Fibroblast of skin of left quadriceps (primary cell): Measurements from ENCODE around the gene PCCA.
A peak's percentile ranks its signal among the peaks of the same experiment; 100 is the strongest.
"Not testable (repeated sequence)": the region's sequence is repeated elsewhere in the genome, so short reads cannot be mapped to it uniquely, and the experiment has no call there.

ENCODE experiments used
- DNase-seq, 2 experiments: peaks; one replicate each; pipeline ENCODE4 v3.0.0-alpha.2; 2013; ENCODE audit warnings: low read depth in 2 of 2

Gene PCCA

DNA sequence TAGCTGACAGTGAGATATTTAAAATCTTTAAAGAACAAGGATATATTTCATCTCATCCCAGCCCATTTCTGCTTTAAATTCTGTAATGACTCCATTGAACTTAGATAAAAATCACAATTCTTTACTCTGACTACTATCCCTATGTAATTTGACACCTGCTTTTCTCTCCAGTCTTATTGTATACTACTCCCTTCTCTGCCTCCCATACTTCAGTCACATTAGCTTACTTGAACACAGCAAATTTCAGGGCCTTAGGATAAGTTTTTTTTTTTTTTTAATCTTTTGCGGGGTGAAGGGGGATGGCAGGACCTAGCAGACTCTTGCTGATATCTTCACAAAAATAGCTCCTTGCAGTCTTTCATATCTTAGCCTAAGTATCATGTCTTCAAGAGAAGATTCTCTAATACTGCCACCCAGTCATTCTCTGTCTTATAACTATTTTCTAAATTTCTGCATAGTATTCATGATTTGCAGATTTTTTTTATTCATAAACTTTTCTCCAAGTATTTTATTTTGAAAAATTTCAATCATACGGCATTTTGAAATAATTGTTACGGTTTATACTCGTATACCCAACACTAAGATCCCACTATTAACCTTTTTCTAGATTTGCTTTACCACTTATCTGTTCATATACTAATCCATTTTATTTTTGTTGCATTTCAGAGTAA lies 151.4 kb downstream of the PCCA start:
- no peak for DNase-seq

DNA sequence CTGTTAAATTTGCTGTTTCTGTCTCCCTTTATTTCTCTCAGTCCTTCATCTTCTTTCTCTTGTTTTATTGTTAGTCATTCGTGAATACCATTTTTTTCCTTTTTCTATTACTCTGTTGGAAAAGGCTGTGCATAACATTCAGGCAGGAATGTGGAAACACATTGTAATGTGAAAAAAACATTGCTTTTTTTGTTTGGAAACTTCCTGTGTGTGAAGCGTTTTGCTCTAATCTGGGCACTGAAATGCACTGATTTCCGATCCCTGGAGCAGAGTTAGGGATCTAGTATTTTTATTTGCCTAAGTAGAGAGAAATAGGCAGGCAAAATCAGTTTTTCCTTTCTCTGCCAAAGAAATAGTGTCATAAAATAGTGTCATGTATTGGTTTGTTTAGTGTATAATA lies 155.5 kb downstream of the PCCA start:
- DNase-seq: no peak

DNA sequence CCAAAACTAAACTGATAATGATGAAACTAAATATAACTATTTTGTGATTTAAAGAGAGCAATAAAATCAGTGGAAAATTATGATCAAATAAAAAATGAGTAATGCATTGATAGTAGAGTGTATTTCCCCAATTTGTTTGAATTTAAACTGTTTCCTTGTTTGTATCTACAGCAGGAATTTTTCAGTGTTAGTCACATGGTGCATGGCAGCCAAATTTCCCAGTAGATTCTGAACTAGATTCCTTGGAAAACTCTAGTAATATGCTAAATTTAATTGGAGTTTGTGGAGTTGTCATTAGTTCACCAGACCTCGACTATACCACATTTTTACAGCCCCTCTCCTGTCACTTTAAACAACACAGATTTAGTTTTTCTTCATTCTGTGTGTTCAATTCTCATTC lies 156.2 kb downstream of the PCCA start:
- DNase-seq: no peak

DNA sequence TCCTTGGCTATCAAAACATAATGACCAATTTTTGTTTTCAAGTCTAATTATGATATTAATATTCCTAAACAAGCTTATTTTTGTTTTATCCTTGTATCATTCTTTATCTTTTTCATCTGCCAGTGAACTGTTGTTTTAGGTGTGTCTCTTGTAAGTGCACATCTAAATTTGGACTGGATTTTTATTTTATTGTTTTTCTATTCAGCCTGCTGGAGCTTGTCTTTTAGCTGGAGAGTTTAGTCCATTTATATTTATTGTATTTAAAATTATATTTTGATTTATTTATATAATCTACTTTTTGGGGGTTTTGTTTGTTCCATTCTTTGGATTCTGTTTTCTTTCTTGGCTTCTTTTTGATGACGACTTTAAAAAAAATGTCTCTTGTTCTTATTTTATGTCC lies 159.0 kb downstream of the PCCA start:
- DNase-seq: no peak

DNA sequence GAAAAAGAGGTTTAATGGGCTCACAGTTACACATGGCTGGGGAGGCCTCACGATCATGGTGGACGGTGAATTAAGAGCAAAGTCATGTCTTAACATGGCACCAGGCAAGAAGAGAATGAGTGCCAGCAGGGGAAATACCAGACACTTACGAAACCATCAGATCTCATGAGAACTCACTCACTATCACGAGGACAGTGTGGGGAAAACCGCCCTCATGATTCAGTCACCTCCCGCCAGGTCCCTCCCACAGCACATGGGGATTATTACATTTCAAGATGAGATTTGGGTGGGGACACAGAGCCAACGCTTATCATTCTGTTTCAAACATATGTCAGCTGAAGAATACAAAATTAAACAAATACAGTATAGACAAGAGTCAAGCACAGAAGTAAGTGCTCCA lies 165.1 kb downstream of the PCCA start:
- no peak for DNase-seq

DNA sequence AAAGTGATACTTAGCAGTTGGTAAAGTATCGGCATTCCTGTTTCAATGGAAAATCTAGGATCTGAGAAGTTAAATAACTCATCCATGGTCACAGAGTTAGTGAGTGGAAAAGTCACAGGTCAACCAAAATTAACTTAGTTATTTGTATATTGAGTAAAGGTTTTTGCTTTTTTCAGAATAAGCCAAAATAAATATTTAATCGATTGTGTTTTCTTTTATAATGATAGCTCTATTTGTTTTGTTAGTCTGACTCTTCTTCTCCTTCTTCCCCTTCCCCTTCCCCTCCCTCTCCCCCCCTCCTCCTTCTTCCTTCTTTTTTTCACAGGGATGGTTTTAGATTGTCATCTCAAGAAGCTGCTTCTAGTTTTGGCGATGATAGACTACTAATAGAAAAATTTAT lies 173.5 kb downstream of the PCCA start:
- DNase-seq: no peak

DNA sequence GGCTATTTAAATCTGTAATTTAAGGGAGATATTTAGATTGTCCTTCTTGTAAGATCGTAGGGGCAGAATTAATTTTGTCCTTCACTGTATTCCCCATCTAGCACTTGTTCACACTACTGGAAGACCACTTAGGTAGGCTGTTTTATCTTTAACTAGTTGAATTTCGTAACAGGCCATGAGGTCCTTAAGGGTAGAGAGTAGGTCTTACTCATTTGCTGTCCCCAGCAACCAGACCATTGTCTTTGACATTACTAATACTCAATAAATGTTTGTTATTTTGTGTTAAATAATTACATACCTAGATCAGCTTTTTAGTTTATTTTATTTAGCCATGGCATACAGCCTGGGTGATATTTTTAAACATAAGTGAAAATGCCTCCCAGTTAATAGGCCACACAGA lies 177.1 kb downstream of the PCCA start:
- no peak for DNase-seq

DNA sequence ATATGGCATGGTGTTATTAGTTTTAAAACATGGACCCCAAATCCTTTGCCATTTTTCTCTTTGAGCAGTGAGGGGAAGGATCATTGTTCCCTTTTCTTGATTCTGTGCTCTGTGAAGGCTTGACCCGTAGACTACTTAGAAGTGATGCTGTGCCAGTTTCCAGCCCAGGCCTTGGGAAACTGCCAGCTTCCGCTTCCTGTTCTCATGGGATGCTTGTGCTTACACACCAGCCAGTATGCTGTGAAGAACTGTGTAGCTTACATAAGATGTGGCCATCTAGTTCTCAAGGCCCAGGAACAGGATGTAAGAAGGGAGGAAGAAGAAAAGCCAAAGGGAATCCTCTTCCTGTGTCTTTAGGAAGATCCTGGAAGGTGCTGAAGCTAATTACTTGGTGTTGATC lies 180.9 kb downstream of the PCCA start:
- peak in 1 of 2 experiments; percentile 12 for DNase-seq

DNA sequence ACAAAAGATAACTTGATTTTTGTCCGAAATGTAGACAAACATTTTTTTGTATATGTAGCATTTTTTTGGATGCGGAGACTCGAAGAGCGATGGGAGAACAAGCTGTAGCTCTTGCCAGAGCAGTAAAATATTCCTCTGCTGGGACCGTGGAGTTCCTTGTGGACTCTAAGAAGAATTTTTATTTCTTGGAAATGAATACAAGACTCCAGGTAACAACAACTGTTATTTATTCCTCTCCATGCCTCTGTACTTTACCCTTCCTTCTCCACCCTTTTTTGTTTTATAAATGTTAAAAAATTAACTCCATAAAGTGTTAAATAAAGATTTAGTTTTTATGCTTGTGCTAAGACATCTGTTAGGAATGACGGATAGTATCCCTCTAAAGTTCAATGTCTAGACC lies 184.2 kb downstream of the PCCA start:
- no peak for DNase-seq

DNA sequence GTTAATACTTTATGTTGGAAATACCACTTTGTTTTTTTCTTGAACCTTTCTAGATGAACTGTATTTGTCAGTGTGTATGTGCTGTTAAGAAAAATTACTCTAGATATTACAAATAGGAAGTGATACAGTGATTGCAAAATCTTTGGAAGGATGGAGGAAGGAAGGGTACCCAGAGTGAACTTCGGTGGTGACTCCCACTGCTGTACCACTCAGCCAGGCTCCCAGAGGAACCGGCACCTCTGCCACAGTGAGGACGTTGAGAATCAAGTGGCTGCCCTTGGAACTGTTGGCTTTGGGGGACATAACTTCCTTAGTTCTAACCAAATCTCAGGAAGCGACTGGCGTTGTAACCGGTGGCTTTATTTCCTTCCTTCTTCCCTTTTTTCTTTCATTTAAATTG lies 184.7 kb downstream of the PCCA start:
- no peak for DNase-seq

DNA sequence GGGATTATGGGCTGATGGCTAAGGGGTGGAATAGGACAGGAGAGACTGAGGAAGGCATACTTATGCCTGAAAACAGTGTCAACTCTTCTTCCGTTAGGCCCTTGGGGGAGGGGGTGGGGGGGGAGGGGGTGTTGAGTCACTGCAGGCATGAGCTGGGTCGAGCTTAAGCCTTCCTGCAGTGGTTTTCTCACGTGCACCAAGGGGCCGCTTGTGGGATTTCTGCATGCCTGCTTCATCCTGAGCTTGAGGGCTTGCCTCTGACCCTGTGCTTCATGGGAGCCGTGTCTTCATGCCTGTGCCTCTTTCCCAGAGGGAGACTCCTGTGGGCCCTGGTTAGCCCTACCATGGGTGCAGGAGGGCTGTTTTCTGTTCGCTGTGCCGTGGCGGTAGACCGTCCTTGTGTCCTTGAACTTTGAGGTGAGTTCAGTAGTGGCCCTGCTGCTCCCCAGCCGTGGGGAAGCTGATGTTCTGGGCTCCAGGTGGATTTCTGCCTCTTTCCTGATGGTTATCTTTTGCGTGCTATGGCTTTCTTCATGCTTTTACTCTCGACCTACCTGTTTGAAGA lies 186.1 kb downstream of the PCCA start:
- no peak for DNase-seq

DNA sequence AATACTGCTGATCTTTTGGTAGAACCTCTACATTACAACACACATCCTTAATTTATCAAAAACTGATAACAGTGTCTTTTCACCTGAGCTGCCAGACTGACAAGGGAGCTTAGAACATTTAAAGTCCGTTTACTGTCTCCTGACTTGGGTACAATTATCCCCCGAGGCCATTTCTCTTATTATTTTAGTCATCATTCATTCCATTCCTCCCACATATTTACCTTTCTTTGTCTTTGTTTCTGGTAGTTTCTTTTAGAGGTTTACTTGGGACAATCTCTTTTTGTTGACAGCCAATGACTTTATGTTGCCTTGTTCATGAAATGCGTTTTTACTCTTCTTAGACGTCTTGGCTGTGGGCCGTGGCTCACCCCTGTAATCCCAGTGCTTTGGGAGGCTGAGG lies 186.9 kb downstream of the PCCA start:
- DNase-seq: no peak

DNA sequence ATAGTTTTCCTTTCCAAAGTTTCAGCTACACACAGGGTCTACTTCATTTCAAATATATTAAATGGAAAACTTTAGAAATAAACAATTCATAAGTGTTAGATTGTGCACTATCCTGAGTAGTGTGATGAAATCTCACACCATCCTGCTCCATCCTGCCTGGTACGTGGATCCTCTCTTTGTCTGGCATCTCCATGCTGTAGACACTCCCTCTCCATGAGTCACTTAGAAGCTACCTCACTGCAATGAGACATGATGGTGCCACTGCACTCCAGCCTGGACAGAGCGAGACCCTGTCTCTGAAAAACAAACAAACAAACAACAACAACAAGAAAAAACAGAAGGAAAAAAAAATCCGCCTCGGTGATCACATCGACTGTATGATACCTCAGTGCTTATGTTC lies 191.8 kb downstream of the PCCA start:
- no peak for DNase-seq

DNA sequence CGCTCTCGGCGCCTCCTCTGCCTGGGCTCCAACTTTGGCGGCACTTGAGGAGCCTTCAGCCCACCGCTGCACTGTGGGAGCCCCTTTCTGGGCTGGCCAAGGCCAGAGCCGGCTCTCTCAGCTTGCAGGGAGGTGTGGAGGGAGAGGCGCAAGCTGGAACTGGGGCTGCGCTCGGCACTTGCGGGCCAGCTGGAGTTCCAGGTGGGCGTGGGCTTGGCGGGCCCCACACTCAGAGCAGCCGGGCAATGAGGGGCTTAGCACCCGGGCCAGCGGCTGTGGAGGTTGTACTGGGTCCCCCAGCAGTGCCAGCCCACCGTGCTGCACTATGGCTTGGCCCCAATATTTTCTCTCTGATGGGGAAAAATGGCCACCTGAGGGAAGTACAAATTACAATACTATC lies 193.4 kb downstream of the PCCA start:
- not testable (repeated sequence) for DNase-seq

DNA sequence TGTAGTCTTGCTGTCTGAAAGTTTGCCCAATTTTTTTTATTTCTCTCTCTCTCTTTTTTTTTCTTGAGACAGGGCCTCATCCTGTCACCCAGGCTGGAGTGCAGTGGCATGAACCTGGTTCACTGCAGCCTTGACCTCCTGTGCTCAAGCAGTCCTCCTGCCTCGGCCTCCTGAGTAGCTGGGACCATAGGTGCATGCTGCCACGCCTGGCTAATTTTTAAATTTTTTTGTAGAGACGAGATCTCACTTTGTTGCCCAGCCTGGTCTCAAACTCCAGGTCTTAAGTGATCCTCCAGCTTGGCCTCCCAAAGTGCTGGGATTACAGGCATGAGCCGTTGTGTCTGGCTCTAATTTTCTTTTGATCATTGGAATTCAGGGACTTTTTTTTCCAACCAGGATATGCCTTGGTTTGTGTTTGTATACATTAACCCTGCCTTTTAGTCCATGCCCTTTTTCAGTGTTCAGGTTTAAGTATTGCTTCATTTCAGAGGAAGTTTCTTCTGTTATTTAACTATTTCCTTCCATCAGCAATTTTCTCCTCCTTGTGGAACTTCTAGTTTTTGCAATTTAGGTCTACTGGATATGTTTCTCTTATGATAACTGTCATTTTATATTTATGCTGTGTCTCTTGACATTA lies 201.4 kb downstream of the PCCA start:
- peak in 1 of 2 experiments; percentile 20 for DNase-seq

DNA sequence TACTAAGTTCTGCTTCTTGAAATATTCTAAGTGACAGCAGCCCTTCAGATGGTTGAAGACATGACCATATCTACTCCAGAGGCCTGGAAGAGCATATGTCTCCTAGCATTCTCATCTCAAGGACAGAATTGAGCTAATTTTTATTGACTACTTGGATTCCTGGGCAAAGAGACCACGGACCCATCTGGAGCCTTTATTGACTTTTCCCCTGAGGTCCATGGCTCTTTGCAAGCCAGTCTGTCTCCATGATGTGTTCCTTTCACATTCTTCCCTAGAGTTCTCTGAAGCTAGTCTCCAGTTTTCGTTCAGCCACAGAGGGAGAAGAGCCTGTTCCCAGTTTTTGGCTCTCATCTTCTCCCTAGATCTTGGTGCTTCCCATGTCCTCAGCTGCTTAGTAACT lies 202.7 kb downstream of the PCCA start:
- DNase-seq: no peak

DNA sequence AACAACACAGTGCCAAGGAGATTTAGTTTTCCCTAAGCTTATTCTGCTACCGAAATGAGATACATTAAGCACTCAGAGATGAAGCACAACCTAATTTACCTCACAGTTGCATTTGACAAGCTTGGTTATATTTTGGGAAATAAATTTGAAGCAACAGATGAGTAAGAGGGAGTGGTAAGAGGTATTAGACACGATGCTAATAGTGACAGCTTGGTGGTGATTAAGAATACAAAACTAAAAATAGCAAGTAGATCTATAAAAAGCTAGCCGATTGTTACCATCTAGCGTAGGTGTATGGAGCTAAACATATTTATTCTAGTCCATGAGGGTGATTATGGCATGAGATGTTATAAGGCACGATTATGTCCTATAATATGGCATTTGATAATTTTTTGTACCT lies 208.5 kb downstream of the PCCA start:
- DNase-seq: no peak

DNA sequence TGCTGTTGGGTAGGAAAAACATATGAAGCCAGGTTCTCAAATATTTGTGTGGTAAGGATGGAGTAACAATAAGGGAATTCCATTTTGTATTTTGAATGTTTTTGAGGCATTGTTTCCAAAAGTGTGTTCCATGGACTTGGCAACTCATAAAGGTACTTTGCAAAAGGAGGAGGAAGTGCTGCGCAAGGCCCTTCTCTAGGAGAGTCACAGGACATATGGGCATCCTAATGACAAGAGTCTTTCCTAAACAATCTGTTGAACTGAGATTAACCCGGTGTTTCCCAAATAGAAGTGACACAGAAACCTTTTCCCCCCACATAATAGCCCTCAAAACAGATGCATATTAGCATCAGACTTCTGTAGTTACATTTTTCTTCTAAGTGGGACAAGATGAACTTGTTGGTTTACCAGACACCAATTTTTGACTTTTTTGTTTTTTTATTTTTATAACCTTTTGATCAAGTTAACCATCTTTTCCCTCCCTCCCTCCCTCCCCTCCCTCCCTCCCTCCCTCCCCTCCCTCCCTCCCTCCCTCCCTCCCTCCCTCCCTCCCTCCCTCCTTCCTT lies 209.3 kb downstream of the PCCA start:
- no peak for DNase-seq

DNA sequence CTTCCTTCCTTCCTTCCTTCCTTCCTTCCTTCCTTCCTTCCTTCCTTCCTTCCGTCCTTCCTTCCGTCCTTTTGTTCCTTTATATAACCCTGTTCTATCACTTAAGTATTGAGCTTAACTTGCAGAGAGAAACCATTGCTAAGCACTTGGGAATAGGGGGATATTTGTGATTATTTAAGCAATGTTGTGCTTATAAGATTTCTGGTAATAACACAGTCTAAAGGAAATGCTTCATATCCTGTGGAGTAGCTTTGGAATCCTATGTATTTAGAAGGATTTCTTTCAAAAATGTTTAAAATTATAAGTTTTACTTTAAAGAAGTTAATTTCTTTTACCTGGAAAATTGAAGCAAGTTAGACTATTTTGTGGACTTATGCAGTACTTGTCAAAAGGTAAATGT lies 209.8 kb downstream of the PCCA start:
- no peak for DNase-seq

DNA sequence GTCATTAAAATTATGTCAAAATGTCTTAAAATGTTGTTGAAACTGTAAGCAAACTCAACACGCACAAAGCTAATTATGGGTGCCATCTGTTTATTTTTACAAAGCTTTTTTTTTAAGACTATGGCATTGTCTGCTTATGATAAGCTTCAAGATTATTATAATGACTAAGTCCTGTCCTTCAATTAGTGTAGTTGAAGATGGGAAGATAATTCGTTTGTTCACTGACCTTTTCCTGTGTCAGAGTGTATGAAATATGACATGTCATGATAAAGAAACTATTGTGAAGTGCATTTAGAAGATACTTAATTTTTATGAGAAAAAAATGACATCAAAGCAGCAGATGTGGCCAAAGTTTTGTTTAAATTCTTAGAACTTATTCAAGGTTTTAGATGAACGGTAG lies 211.3 kb downstream of the PCCA start:
- no peak for DNase-seq

DNA sequence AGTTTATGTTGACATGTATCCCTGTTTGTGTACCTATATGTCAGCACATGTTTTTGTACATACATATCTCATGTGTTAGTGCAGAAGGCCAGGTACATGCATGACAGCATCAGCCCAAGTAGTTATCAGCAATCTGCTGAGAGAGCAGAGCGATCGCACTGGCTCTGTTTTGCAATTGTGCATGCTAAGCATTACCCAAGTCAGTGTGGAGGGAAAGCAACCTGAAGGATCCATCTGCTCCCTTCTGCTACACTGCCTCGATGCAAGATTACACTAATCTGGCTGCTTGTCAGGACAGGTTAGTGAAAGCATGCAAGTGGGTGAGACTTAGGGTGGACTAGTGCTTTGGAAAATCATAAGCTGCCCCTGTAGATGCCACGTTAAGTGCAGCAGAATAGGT lies 211.8 kb downstream of the PCCA start:
- DNase-seq: no peak

DNA sequence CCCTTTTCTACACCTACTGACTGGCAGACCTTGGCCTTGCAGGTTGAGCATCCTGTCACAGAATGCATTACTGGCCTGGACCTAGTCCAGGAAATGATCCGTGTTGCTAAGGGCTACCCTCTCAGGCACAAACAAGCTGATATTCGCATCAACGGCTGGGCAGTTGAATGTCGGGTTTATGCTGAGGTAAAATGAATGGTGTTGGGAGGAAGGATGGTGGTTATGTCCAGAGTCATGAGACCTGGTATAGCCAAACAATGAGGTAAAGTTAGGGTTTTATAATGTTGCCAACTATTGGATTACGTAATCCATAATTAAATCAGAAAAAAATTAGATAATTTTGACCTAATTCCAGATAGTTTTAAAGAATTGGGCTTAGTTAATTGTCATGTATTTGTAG lies 212.5 kb downstream of the PCCA start:
- no peak for DNase-seq

DNA sequence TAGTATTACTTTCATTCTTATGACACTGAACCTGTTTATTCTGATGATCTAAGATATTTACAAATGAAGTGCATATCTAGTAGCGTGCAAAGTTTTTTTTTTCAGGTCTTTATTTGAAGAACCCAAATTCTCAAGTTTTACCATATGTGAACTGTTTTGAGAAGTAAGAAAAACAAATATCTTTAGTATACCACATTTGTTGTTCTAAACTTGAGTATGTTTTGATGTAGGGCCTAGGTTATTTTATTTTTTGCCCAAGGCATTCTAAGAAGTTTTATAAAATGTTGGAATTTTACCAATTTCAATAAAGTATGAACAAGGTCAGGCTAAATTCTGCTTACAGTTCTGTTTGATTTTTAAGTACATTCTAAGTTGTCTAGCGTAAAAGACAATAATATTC lies 213.5 kb downstream of the PCCA start:
- DNase-seq: no peak
